Activated naive CD4-positive, alpha-beta T cell treated with anti-CD3 and anti-CD28 coated beads for 36 hours (primary cell): Measurements from ENCODE around the gene HSD17B1. TPM values are rescaled to one million over a fixed set of nuclear protein-coding genes. Genes with fewer than 3 reads are reported as not detected.
"Not testable (repeated sequence)": the region's sequence is repeated elsewhere in the genome, so short reads cannot be mapped to it uniquely, and the experiment has no call there.

Experiments used
- CTCF ChIA-PET: fragments of 350-600 bp; sonication (Branson Sonifier 250); formaldehyde crosslinking; loops from one replicate; lab custom pipeline; 2021; ENCODE audit warnings: antibody characterized with exemption; lab: Charles Lee
- DNase-seq: peaks from one replicate; pipeline ENCODE4 v3.0.0-alpha.2; 2020
- H3K27ac Mint-ChIP-seq: one replicate; pipeline ENCODE4 v1.8.0; 2021; ENCODE audit warnings: mild to moderate bottlenecking, mixed read lengths
- H3K27me3 Mint-ChIP-seq: one replicate; pipeline ENCODE4 v1.8.0; 2021; ENCODE audit warnings: low read depth, mixed read lengths
- H3K36me3 Mint-ChIP-seq: one replicate; pipeline ENCODE4 v1.8.0; 2021; ENCODE audit warnings: low read depth, mixed read lengths
- H3K4me1 Mint-ChIP-seq: one replicate; pipeline ENCODE4 v1.8.0; 2021; ENCODE audit warnings: low read depth, mixed read lengths
- H3K4me3 Mint-ChIP-seq: one replicate; pipeline ENCODE4 v1.8.0; 2021; ENCODE audit warnings: mild to moderate bottlenecking, moderate library complexity, mixed read lengths
- H3K9me3 Mint-ChIP-seq: one replicate; pipeline ENCODE4 v1.8.0; 2021; ENCODE audit warnings: mixed read lengths
- intact Hi-C: fragments of 100-400 bp; cut with micrococcal nuclease; formaldehyde crosslinking; loops from one replicate; pipeline ENCODE4 v1.15.1; 2023
- total RNA-seq, 2 experiments: library from RNA; stranded (reverse); gene quantifications; one replicate each; pipeline ENCODE4 v1.2.3, GENCODE V29; 2021

The HSD17B1 gene
- total RNA-seq, 2 experiments from 2014 or later = 0.26 to 0.67 TPM

DNA sequence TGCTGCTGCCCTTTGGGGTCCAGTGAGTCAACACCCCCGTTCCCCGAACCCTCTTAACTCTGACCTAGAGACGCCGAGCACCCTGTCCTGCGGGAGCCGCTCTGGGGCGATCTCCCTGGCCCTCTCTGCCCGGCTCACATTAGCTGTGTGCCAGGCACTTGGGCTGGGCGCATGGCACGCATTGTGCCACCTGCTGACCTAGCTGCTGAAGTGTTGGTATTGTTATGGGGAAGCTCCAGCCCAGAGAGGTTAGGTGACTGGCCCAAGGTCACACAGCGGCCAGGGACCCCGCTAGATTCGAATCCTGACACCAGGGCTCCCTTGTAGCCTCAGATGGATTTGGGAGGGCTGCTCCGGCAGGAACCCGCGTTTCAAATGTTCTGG, 1.1 kb downstream of the HSD17B1 start:
- DNase-seq = peak; percentile 45
- Mint-ChIP-seq H3K27me3 (no peaks in the 10 kb centered on the region), H3K4me3 (peak overlapping the region; percentile 92), H3K27ac (peak overlapping the region; percentile 91), H3K9me3 (no peaks in the 10 kb centered on the region), H3K36me3 (no peaks in the 10 kb centered on the region), H3K4me1 (peaks cover 25% of the 10 kb centered on the region)
- CTCF ChIA-PET = interaction anchor here (0.6 to 1.1 kb wide), 4 partner anchors 10 to 24 kb away, joined by 3 to 4 read pairs (median 3); no protein-coding TSS in a partner anchor
- intact Hi-C loops = loop anchor here (2.0 kb wide), 1 partner anchor 23 kb away; the partner anchor contains the start of gene PSMC3IP

DNA sequence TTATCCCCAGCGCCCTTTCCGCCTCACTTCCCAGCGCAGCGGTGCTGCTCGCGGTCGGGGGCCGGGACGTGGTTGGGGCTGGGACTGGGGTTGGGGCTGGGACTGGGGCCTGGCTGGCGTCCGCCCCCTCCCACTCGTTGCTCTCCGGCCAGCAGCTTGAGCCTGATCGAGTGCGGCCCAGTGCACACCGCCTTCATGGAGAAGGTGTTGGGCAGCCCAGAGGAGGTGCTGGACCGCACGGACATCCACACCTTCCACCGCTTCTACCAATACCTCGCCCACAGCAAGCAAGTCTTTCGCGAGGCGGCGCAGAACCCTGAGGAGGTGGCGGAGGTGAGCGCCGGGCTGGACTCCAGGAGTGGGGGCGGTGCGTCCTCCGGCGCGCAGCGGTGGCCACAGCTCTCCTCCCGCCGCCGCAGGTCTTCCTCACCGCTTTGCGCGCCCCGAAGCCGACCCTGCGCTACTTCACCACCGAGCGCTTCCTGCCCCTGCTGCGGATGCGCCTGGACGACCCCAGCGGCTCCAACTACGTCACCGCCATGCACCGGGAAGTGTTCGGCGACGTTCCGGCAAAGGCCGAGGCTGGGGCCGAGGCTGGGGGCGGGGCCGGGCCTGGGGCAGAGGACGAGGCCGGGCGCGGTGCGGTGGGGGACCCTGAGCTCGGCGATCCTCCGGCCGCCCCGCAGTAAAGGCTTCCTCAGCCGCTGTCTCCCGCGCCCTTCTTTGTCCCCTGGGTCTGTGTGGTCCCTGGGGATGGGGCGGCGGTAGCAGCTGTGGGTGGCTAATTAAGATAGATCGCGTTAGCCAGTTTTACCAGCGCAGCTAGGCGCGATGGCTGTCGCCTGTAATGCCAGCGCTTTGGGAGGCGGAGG, 1.8 kb downstream of the HSD17B1 start:
- intact Hi-C loops = loop anchor here (2.0 kb wide), 1 partner anchor 22 kb away; the partner anchor contains the start of gene PSMC3IP
- Mint-ChIP-seq H3K36me3 (no peaks in the 10 kb centered on the region), H3K4me1 (peaks cover 19% of the 10 kb centered on the region)

DNA sequence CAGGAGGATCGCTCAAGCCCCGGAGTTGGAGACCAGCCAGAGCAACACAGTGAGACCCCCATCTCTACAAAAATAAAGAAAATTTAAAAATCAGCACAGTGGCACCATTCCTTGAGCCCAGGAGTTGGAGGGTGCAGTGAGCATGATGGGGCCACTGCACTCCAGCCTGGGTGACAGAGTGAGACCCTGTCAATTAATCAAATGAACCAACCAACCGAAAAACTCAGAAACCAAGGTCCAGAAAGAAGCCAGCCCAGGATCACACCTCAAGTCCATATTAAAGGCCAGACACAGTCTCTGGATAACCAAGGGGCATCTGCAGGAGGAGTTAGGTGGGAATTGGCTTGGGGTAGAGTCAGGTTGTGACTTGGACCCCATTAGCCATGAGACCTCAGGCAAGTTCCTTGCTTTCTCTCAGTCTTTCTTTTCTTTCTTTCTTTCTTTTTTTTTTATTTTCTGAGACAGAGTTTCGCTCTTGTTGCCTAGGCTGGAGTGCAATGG, 2.4 kb downstream of the HSD17B1 start:
- CTCF ChIA-PET = interaction anchor here (0.6 kb wide), 1 partner anchor 57 kb away, joined by 3 read pairs; no protein-coding TSS in a partner anchor
- DNase-seq = no peak
- H3K27ac Mint-ChIP-seq = peak overlapping the region; percentile 91
- no peaks in the 10 kb centered on the region for H3K36me3 Mint-ChIP-seq
- no peaks in the 10 kb centered on the region for H3K27me3 Mint-ChIP-seq
- H3K4me1 Mint-ChIP-seq = peaks cover 19% of the 10 kb centered on the region
- peak overlapping the region; percentile 92 for H3K4me3 Mint-ChIP-seq
- H3K9me3 Mint-ChIP-seq = no peaks in the 10 kb centered on the region
- intact Hi-C loops = loop anchor here (2.0 kb wide), 1 partner anchor 22 kb away; the partner anchor contains the start of gene PSMC3IP

More for the DNA sequence above, 1.8 kb downstream of the HSD17B1 start:
- peak; percentile 80 for DNase-seq
- CTCF ChIA-PET = interaction anchor here (0.6 to 1.1 kb wide), 5 partner anchors 10 to 57 kb away, joined by 3 to 4 read pairs (median 3); no protein-coding TSS in a partner anchor
- Mint-ChIP-seq H3K27me3 (no peaks in the 10 kb centered on the region), H3K4me3 (peak overlapping the region; percentile 92), H3K9me3 (no peaks in the 10 kb centered on the region), H3K27ac (peak overlapping the region; percentile 91)

DNA sequence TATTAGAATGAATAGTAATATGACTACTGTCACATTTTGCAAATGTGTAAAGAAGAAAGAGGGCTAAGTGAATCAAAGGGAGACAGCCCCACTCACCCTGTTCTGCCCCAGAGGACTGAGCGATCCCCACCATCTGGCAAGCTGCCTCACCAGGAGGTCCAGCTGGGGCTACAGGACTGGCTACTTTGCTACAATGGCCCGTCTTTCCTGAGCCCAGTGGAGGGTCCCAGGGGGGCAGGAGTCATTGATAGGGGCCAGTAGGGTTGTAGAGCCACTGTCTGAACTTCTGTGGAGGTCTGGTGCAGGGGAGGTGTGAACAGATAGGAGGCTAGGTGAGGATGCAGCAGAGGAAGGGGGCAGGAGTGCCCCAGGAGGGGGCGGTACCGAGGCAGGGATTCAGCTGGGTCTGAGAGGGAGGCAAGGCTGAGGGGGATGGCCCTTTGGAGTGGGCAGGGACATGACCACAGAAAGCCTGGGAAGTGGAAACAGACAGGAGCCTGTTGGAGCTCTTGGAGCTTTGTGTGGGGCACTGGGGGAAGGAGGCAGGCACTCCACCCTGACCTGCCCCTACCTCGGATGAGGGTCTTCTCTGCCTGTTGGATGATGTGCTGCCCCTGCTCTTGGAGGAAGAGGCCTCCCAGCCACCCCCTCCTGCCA, 3.4 kb downstream of the HSD17B1 start:
- peaks cover 22% of the 10 kb centered on the region for H3K4me1 Mint-ChIP-seq
- intact Hi-C loops = loop anchor here (2.0 kb wide), 1 partner anchor 21 kb away; the partner anchor contains the start of gene PSMC3IP
- H3K27me3 Mint-ChIP-seq, DNase-seq, H3K9me3 Mint-ChIP-seq, H3K36me3 Mint-ChIP-seq, CTCF ChIA-PET, H3K4me3 Mint-ChIP-seq, H3K27ac Mint-ChIP-seq: not testable (repeated sequence)

DNA sequence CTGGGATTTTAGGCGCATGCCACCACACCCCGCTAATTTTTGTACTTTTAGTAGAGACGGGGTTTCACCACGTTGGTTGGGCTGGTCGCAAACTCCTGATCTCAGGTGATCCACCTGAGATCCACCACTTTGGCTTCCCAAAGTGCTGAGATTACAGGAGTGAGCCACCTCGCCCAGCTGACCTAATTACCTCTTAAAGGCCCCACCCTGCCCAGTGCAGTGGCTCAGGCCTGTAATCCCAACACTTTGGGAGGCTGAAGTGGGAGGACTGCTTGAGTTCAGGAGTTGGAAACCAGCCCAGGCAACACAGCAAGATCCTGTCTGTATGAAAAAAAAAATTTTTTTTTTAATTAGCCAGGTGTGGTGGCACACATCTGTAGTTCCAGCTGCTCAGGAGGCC, 6.4 kb downstream of the HSD17B1 start:
- H3K27me3 Mint-ChIP-seq = no peaks in the 10 kb centered on the region
- CTCF ChIA-PET = no interaction called here
- no peaks in the 10 kb centered on the region for H3K9me3 Mint-ChIP-seq
- no peak for DNase-seq
- H3K36me3 Mint-ChIP-seq = peaks cover 7% of the 10 kb centered on the region
- H3K4me3 Mint-ChIP-seq = no peak overlapping the region
- H3K27ac Mint-ChIP-seq = no peak overlapping the region
- peaks cover 32% of the 10 kb centered on the region for H3K4me1 Mint-ChIP-seq
- intact Hi-C loops = no loop called here

DNA sequence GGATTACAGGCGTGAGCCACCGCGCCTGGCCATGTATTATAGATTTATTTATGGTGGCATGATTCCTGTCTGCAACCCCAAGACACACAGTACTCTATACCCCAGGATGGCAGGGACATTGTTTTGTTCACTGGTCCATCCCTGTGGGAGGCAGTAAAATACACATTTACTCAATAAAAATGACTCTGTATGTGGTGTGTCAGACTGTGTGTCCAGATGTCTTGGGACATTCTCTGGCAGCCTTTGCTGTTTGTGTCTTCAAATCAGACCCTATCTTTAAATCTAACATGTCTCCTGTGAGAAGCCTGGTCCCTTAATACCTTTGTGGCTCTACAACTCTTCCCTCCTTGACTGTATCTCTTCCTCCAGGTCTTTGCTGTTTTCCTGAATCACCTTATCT, 7.5 kb downstream of the HSD17B1 start:
- no peak for DNase-seq
- H3K4me1 Mint-ChIP-seq = peaks cover 34% of the 10 kb centered on the region
- no peak overlapping the region for H3K4me3 Mint-ChIP-seq
- H3K27me3 Mint-ChIP-seq = no peaks in the 10 kb centered on the region
- CTCF ChIA-PET = interaction anchor here (1.6 kb wide), 1 partner anchor 12 kb away, joined by 5 read pairs; no protein-coding TSS in a partner anchor
- no peaks in the 10 kb centered on the region for H3K9me3 Mint-ChIP-seq
- intact Hi-C loops = no loop called here
- H3K36me3 Mint-ChIP-seq = peaks cover 7% of the 10 kb centered on the region
- H3K27ac Mint-ChIP-seq = no peak overlapping the region

DNA sequence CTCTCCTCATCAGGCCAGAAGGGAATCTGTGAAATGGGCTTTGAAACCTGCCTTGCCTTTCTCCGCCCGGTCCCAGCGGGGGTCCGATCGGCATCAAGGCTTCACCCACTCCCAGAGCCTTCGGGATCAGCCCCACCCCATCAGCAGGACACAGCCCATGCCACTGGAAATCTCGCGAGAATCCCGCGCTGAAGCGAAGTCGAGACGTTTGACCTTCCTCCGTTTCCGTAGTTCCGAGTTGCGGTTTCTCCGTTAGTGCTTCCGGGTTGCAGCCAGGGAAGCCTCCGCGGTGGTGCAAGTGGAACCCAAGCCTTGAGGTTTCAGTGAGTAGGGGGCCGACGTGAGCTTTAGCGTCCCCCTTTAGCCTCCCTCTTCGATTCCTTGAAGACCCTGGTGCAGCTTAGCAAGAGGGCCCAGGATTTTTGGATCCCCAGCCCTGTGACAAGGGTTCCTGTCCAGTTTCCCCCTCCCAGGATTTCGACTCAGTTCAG, 9.2 kb downstream of the HSD17B1 start, which contains the start of gene COASY:
Gene COASY (plus strand): TSS at position 252 of the 491 bp plus-strand sequence. CDS start 475 bp downstream, outside the sequence.
- Mint-ChIP-seq H3K27me3 (no peaks in the 10 kb centered on the region), H3K9me3 (no peaks in the 10 kb centered on the region), H3K36me3 (peaks cover 7% of the 10 kb centered on the region), H3K27ac (peak within 1 kb of the TSS; percentile 90), H3K4me3 (peak within 1 kb of the TSS; percentile 86), H3K4me1 (peaks cover 38% of the 10 kb centered on the region)
- DNase-seq = peak; percentile 96
- CTCF ChIA-PET = no interaction called here
- intact Hi-C loops = loop anchor here (2.0 kb wide), 1 partner anchor 15 kb away; the partner anchor contains the start of gene PSMC3IP

DNA sequence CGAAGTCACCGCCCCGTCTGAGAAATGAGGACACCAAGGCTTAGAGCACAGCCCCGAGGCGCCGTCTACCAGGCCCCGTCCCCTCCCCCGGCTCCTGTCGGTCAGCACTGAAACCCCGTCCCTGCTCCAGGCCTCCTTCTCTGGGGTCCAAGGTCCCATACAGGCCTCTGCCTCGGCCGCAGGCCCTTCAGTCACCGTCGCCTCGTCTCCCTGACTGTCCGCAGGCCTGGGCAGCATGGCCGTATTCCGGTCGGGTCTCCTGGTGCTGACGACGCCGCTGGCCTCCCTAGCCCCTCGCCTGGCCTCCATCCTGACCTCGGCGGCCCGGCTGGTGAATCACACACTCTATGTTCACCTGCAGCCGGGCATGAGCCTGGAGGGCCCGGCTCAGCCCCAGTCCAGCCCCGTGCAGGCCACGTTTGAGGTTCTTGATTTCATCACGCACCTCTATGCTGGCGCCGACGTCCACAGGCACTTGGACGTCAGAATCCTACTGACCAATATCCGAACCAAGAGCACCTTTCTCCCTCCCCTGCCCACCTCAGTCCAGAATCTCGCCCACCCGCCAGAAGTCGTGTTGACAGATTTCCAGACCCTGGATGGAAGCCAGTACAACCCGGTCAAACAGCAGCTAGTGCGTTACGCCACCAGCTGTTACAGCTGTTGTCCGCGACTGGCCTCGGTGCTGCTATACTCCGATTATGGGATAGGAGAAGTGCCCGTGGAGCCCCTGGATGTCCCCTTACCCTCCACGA, 9.8 kb downstream of the HSD17B1 start:
- Mint-ChIP-seq H3K27me3 (no peaks in the 10 kb centered on the region), H3K4me3 (peak overlapping the region; percentile 86), H3K27ac (peak overlapping the region; percentile 90), H3K36me3 (peaks cover 7% of the 10 kb centered on the region), H3K4me1 (peaks cover 39% of the 10 kb centered on the region), H3K9me3 (no peaks in the 10 kb centered on the region)
- intact Hi-C loops = loop anchor here (2.0 kb wide), 1 partner anchor 14 kb away; the partner anchor contains the start of gene PSMC3IP
- no peak for DNase-seq
- CTCF ChIA-PET = interaction anchor here (0.5 kb wide), 1 partner anchor 534 kb away, joined by 4 read pairs; no protein-coding TSS in a partner anchor

DNA sequence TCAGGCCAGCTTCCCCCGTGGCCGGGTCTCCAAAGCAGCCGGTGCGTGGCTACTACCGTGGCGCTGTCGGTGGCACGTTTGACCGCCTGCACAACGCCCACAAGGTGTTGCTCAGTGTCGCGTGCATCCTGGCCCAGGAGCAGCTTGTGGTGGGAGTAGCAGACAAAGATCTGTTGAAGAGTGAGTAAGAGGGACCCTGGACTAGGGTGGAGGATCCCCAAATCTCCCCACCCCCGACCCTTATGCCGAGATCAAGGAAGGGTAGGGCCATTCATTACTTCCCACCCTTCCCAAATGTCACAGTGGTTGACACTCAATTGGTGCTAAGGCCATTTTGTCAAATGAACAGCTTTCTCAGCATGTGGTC, 10.4 kb downstream of the HSD17B1 start:
- Mint-ChIP-seq H3K4me3 (peak overlapping the region; percentile 86), H3K9me3 (no peaks in the 10 kb centered on the region), H3K27ac (peak overlapping the region; percentile 90), H3K27me3 (no peaks in the 10 kb centered on the region), H3K4me1 (peaks cover 42% of the 10 kb centered on the region), H3K36me3 (peaks cover 9% of the 10 kb centered on the region)
- no peak for DNase-seq
- intact Hi-C loops = loop anchor here (2.0 kb wide), 1 partner anchor 14 kb away; the partner anchor contains the start of gene PSMC3IP
- CTCF ChIA-PET = interaction anchor here (0.5 kb wide), 1 partner anchor 533 kb away, joined by 4 read pairs; no protein-coding TSS in a partner anchor

DNA sequence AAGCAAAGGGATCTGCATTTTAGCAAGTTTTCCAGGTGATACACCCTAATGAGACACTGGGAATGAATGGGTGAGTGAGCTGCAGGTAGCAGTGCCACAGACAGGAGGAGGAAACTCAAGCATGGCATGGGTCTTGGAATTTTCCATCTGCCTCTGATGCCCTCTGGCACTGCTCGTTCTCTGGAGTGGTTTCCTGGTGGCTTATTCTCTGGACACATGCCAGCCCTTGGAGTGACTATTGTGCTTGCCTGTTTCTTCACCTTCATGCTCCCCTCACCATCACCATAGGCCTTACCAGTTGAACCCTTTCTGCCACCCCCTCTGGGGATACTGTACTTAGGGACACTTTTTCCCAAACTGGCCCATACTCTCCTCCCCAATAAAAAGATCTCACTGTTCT, 10.8 kb downstream of the HSD17B1 start:
- Mint-ChIP-seq H3K4me1 (peaks cover 45% of the 10 kb centered on the region), H3K27me3 (no peaks in the 10 kb centered on the region), H3K36me3 (peaks cover 10% of the 10 kb centered on the region), H3K9me3 (no peaks in the 10 kb centered on the region), H3K27ac (no peak overlapping the region), H3K4me3 (peak overlapping the region; percentile 86)
- DNase-seq = no peak
- intact Hi-C loops = loop anchor here (2.0 kb wide), 1 partner anchor 13 kb away; the partner anchor contains the start of gene PSMC3IP
- CTCF ChIA-PET = interaction anchor here (0.9 kb wide), 1 partner anchor 10 kb away, joined by 3 read pairs; no protein-coding TSS in a partner anchor

DNA sequence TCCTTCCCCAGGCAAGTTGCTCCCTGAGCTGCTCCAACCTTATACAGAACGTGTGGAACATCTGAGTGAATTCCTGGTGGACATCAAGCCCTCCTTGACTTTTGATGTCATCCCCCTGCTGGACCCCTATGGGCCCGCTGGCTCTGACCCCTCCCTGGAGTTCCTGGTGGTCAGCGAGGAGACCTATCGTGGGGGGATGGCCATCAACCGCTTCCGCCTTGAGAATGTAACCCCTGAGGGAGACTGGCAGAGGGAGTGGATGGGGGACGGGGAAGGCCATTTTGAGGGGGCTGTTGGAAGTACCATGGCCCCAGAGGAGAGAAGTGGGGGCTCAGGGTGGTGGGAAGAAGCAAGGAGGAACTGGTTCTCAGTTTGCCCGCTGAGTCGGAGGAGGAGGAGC, 11.2 kb downstream of the HSD17B1 start:
- intact Hi-C loops = loop anchor here (2.0 kb wide), 1 partner anchor 13 kb away; the partner anchor contains the start of gene PSMC3IP
- Mint-ChIP-seq H3K4me3 (peak overlapping the region; percentile 86), H3K4me1 (peaks cover 49% of the 10 kb centered on the region), H3K36me3 (peaks cover 12% of the 10 kb centered on the region), H3K27me3 (no peaks in the 10 kb centered on the region), H3K27ac (no peak overlapping the region), H3K9me3 (no peaks in the 10 kb centered on the region)
- CTCF ChIA-PET = interaction anchor here (0.8 to 2.8 kb wide), 3 partner anchors 10 to 27 kb away, joined by 3 to 13 read pairs (median 3); partner anchors contain the start of genes NAGLU and PSMC3IP
- no peak for DNase-seq
